GF-D8 (cell line): Measurements from ENCODE around the gene SCP2D1.

ENCODE experiments used
- DNase-seq: peaks from one replicate; lab custom pipeline; 2025; lab: John Stamatoyannopoulos, UW

SCP2D1 gene

DNA sequence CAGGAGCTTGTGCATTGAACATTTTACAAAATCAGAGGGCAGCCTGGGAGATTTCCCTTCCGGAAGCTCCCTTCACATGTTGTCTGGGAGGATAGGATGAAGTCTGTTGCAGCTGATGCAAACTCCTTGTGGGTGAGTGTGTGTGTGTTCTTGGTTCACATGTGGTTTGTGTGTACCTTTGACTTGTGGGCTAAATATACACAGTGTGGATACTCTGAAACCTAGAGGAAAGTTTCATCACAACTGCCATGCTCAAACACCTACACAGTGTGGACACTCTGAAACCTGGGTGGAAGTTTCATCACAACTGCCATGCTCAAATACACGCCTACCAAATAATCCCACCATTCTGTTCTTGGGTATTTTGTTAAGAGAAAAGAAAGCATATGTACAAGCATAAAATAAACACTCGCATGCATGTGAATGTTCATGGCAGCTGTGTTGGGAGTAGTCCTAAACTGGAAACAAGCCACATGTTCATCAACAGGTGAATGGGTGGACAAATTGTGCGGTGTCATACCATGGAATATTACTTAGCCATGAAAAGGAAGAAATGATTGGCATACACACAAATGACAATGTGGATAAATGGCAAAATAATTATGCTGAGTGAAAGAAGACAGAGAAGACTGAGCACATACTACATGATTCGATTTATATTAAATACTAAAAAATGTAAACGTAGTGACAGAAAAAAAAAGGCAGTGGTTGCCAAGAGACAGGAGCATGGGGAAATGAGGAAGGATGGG, 1.8 kb downstream of the SCP2D1 start:
- DNase-seq = no peak

DNA sequence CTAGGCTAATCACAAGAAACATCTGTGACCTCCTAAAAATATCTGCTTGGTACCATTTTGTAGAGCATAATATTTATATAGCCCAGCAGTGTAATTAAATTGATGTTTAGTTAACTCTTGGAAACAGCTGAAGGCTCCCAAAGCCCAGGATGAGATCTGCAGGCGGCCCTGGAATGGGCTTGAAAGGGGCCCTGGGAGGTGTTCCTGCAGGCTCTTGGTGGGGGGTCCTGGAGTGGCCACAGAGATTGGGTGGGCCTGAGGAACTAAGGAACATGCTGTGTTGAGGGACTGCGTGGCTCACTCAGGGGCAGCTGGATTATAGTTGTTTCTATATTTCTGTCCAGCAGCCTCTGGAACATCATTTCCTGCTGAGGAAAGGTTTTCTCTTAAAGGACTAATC, 9.2 kb downstream of the SCP2D1 start:
- DNase-seq = no peak

DNA sequence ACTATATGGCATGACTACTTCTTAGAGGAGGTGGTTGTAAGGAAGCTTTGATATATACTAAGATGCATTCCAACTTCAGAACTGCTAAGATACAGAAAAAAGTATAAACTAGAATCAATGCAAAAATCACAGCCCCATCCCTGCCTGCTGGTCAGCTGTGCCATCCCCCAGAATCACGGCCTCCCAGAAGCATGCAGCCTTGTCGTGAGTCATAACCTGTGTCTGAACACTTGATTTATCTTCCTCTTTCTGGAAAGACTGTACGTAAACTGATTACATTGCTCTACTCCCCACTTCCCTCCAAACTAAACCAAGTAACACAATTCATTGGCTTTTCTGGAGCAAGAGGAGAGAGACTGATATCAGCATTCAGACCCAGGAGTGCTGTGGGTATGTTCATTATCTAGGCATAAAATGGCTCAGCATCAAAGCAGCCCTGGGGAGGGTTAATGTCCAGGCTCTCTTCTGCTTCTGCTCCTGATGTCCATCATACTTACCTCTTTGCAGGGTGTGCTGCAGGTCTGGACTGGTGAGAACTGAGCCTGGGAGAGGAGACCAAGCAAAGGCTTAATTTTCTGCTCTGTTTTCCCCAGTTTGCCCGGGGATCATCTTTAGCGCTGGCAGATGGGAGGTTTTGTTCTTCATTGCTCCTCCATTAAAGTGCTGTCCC, 18.4 kb downstream of the SCP2D1 start:
- DNase-seq = no peak

- DNase-seq = no peak
Observed at GRCh38 chr20:18832546-18833200, 19.1 kb downstream of the SCP2D1 start.

DNA sequence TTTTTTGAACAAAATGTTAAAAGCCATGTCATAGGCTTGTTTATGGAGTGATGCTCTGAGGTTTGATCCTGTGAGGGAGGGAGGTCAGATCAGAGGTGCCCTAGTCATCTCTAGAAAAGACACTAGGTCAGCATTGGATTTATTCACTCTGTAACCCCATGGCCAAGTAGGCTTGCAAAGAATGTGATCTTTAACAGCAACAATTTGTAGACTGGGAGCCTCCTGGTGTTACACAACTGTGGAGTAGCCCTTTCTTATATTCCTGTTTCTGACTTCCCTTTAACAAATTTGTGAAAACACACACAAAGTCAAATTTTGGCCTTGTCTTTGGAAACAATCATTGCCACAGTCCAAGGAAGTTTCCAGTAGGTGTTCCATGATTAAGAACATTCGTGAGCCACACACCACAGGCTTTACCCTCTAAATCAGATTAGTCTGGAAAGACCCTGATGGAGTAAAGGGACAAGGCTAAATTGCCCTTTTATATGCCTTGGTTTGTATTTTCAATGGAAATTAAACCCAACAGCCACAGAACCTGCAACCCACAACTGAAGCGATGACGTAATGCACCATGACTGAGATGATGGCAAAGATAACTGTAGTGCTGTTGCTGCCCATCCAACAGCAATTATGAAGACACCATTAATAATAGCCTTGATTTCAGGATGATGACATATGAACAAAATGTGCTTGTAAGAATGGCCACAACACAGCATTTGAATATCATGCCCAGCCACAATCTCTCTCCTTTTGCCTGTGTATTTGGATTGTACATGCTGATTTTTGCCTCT, 22.1 kb downstream of the SCP2D1 start:
- no peak for DNase-seq

DNA sequence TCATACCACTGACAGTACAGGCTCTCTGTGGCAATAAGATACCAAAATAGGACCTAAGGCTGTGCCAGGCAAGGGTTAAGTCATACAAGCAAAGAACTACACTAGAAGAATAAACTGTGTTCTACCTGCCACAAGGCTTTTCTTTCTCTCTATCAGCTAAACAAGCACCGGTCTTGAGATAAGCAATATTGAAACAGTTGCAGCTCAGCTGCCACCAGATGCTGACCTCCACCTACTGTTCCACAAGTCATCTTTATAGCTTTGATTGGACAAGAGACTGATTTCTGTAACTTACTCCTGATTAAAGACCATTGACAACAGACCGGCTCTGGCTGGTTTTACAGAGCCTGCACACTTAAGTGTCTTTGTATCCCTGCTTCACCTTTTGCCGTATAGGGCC, 24.1 kb downstream of the SCP2D1 start:
- DNase-seq = no peak

DNA sequence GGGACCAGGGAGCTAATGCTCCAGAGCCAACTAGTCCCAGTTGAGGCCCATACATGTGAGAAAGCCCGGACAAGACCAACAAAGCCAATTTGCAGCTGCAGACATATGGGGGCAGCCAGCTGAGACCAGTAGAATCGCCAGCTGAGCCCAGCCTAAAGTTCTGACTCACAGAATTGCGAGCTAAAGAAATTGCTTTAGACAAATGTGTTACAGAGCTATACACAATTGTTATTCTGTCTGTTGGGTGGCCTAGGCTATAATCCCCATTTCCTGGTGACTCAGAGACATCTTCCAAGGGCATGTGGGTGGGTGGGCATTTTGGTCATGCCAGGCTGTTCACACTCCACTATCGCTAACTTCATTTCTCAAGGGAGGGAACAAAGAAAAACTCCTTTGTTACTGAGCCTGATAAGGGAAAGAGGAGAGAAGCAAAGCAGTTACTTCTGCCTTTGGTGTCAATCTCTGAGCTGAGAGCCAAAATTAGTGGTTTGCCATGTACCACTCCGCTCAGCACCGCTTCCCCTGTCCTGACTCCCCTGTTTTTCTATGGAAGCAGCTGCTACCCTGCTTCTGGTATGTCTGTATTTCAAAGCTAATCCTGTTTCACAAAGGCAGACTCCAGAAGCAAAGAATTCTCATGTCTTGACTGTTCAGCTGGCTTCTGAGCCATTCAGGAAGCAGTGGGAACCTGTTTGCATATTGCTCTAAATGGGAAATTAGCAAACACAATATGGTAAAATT, 26.1 kb downstream of the SCP2D1 start:
- DNase-seq = no peak

GRCh38 chr20:18840248-18840645, 26.7 kb downstream of the SCP2D1 start:
- DNase-seq = no peak

DNA sequence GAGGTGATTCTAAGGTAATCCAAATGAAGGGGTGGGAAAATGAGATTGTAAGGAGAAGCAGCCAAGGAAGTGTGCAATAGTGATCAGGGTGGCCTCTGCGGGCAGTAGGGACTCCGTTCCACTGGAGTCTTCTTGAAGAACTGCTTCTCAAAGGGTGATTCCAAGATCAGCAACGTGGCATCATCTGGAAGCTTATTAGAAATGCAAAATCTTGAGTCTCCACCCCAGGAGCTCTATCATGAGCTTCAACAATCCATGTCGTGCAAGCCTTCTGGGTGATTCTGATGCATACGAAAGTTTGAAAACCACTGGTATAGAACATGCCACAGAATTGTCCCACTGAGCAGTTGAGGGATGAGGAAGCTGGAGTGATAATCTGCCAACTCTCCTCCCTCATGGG, 31.4 kb downstream of the SCP2D1 start:
- DNase-seq = no peak

- no peak for DNase-seq
Observed at GRCh38 chr20:18847226-18847755, 33.7 kb downstream of the SCP2D1 start.

DNA sequence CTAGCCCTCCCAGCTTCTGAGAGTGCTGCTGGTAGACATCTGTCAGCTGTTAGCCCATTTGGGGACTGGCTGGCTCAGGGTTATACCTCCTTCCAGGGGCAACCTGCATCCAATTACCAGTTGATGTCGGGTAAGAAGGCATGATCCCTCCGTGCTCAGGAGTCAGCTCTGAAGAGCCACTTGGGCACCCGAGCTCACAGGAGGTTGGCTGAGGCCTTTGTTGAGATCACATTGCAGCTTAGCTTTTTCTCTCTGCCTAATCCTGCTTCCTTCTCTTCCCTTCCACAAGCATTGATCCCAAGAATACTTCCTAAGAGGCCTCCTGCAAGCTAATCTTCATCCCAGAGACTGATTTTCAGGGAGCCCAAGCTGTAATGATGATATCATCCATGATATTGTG, 35.5 kb downstream of the SCP2D1 start:
- DNase-seq = no peak

- no peak for DNase-seq
Observed at GRCh38 chr20:18851629-18852028, 38.0 kb downstream of the SCP2D1 start.

DNA sequence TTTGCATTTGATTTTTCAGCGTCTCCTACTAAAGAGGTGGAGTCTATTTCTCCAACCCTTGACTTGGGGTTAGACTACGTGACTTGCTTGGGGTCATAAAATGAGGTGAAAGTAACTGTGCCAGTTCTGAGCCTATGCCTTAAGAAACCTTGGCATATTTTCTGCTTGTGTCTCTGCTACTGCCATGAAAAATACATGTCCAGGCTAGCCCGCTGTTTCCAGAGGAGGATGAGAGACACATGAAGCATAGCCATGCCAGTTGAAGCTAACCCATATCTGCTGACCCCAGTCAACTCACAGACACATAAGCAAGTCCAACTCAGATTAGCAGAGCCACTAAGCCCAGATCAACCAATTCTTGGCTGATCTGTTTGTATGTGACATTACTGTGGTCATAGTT, 38.7 kb downstream of the SCP2D1 start:
- DNase-seq = no peak

DNA sequence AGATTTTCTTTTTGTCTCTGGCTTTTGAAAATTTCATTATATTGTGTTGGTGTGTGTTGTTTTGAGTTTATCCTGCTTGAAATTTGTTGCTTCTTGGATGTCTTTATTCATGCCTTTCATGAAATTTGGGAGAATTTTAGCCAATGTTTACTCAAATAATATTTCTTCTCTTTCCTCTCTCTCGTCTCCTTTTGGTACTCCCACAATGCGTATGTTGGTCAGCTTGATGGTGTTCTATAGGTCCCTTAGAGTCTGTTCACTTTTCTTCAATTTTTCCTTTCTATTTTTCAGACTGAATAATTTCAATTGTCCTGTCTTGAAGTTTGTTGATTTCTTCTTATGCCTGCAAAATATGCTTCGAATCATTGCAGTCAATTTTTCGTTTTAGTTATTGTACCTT, 39.6 kb downstream of the SCP2D1 start:
- no peak for DNase-seq

- no peak for DNase-seq
Observed at GRCh38 chr20:18853946-18854646, 40.5 kb downstream of the SCP2D1 start.

- DNase-seq = no peak
Observed at GRCh38 chr20:18855882-18856281, 42.3 kb downstream of the SCP2D1 start.

DNA sequence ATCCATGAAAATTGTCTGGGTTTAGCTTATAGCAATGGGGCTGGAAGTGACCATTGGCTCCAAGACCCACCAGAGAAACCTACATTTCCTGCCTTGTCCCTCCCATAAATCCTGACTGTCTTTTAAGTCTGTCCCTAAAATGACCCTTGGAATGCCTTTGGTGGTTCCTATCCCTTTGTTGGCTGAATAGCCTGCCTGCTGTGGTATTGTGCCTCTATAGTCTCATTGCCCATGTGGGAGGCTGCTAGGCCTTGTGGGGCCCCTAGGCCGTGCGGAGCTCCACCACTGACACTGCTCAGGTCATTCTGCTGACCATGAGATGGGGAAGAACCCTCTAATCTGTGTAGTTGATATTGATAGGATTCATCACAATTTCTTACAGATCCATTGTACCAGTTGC, 43.3 kb downstream of the SCP2D1 start:
- no peak for DNase-seq

- DNase-seq = no peak
Observed at GRCh38 chr20:18857640-18858039, 44.1 kb downstream of the SCP2D1 start.

GRCh38 chr20:18858816-18859215, 45.2 kb downstream of the SCP2D1 start:
- DNase-seq = no peak
